Measurements from ENCODE around the gene TBC1D2B.

Gene TBC1D2B

DNA sequence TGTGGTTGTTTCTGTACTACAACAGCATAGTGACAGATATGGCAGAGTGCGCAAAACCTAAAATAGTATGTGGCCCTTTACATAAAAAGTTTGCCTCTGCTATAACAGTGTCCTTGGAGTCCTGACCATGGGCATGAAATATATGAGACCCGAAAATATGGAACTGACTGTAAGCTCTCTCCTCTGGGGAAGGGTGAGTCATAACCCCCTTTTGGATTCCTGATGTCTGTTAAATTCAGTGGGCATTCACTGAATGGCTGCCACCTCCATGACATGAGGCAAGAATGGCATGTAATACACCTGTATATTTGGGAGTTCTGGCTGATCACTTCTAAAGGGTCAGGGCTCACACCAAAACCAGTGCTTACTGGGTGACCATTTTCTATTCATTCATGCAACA, 6.1 kb downstream of the TBC1D2B start:
- DNase-seq, result no peak

DNA sequence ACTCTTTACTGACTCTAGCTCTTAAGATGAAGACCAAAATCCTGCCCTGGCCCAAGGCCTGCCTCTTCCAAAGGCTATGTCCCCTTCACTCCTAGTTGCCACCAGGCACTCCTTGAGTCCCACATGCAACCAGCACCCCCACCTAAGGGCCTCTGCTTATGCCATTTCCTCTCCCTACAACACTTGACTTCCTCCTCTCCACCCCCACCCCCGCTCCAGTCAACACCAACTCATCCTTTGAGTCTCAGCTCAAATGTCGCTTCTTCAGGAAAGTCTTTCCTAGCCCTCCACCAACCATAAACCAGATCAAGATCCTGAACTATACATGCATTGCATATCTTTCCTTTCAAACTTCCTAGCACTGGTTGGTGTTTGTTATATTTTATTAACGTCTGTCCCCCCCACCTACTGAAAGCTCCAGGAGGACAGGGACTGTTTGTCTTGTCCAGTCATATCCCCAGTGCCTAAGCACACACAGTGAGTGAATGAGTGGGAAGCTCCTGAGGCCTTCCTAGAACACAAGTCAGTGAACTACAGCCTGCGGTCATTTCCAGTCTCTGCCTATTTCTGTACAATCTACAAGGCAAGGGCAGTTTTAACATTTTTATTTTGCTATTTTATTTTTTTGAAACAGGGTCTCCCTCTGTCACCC, 7.3 kb downstream of the TBC1D2B start:
- no peak for DNase-seq

DNA sequence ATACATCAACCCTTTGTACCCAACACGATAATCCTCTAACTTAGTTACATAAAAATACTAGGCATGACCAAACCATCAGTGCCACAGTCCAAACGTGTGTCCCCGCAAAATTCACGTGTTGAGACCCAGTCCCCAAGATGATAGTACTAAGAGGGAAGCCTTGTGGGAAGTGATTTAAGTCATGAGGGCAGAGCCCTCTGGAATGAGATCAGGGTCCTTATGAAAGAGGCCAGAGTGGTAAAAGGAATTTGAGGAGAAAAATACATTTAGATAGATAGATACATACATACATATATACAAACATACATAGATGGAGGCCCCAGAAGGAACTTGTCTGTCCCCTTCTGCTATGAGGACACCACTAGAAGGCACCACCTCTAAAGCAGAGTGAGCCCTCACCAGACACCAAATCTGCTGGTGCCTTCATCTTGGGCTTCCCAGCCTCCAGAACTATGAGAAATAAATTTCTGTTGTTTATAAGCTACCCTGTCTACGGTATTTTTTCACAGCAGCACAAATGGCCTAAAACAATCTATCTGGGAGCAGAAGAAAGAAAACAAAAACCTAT, 8.0 kb downstream of the TBC1D2B start:
- DNase-seq, result no peak

DNA sequence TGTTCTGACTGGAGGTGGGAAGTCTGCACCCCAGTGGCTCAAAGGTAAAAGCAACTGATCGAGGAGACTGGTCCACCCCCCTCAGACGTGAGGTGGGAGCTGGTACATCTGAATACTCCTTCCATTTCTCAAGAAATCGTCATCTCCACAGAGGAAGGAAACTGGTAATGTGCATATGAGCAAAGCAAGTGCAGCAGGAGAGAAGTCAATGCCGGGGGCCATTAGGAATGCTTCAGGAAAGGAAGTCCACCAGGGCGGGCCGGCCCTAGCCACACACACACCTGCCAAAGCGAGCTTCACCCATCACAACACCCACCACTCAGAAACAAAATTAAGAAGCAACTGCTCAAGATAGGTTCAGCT, 8.5 kb downstream of the TBC1D2B start:
- DNase-seq, result no peak

DNA sequence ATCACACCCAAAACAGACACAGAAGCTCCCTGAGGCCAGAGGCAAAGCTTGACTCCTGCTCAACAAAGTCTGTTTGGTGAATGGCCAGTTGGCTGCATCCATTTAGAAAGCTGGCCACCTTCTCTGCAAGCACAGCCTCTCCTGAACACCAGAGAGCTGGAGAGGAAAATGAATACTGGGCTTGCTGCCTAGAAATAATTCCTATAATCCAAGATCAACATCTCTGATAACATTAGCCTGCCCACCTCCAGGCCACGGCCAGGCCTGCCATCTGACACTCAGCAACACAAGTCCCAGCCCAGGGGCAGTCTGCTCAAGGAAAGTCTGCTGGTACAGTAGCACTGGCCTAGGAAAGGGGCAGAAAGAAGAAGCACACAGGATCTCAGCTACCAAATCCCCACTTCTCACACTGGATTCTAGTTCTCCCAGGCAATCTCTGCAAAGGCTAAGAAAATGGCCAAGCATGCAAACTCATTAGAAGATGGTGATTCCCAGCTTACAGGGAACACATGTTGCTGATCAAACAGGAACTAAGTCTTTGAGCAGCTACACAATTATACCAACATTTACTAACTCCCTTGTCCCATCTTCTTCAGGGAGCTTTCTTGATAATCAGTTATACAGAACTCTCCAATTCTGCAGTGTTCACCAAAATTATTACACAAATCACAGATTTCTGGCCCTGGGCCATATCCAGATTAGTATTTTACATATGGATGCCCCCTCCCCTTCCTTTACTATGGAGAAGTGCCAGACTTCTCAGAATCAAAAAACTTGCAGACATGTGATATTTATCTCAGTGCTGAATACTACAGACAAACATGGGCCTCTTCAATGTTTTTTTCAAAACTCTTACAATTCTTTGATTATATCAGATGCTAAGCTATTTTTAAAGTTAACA, 9.9 kb downstream of the TBC1D2B start:
- DNase-seq, result peak; percentile 85

DNA sequence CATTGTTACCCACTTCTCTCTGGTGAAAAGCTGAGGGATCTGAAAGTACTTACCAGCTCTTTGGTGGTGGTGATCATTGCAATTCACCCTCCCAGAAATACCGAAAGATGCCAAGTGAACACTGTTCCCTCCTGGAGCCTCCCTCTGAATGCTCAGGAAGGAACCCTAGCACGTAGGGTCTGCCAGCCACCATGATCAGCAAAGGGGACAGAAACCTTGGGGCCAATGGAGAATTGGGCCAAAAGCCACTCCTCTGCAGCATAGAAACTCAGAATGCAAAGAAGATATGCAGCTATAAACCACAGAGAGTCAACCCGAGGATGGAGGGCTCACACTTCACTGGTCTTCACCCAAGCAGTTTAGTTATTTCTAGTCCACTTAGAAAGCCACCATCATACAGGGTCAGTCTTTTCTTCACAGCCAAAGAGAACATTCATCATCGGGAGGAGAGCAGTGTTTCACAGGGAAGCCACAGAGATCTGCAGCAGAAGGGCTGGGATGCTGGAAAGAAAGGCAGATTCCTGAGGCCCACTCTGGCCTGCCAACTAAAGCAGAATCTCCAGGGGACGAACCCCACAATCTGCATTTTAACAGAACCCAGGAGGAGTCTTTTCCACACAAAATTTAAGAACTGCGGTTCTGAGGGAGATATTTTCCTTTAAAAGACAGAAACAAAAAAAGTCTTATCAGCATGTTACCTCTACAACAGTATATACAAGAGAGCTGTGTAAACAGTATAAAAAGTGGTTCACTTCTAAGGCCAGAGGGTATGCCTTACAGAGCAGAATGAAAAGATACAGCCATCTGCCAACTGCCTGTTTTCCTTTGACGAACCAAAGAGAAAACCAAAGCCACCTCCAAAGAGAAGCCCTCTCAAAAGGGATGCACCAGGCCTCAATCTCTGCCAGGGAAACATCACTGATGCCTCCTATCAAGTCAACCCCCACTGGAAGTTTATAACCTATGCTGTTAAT, 11.3 kb downstream of the TBC1D2B start:
- no peak for DNase-seq

DNA sequence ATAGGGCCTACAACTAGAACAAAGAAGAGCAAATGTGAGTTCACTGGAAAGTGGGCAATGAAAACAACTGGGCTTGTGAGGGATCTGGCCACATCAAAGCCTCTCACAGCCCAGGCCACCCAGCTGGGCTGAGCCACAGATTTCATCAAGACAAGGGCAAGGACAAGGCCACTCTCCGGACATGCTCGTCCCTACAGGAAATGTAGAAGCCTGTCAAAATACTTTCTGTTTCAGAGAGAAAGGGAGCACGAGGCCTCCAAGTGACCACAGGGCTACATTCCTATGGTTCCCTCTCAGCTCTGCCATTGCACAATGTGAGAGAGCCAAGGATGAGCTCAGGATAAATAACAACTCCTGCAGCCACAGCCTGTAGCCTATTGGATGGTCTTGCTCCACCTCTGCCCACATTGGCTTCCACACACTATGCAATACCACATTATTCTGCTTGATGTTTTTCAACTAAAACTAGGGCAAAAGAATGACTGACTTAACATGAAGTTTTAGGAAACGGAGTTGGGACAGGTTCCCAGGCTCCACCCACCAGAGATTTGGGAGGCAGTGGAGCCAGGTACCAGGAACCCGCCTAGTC, 12.1 kb downstream of the TBC1D2B start:
- no peak for DNase-seq

DNA sequence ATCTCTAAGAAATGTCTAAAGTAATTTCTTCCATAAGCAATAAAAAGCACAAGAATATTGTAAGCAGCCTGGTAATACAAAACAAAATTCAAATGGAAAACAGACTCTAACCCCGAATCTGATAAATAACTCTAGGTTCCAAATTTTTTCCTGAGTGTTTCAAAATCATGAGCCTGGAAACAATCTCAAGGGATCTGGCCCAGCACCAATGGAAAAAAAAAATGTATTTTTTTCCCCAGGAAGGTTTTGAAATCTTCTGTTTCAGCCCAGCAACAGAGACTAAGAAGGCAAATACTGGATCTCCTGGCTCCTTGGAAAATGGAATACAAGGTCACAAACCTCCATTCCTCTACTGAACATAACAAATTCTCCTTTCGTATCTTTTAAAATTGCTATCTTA, 13.0 kb downstream of the TBC1D2B start:
- DNase-seq, result no peak

DNA sequence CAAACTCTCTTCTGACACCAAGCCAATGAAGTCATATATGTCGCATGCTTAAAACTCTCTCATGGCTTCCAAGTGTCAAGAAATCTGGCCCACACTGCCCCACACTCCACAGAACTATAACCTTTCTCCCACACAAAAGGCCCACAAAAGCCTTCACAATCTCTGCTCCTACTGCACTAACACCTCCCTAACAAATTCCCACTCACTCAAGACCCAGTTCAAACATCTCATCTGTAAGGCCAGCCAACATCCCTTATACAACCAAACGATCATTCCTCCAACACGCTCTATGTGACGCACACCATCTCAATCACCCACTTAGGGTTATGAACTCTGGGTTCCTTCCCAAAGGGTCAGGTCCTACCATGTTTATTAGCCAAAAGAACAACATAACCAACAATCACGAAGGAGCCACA, 13.5 kb downstream of the TBC1D2B start:
- no peak for DNase-seq

DNA sequence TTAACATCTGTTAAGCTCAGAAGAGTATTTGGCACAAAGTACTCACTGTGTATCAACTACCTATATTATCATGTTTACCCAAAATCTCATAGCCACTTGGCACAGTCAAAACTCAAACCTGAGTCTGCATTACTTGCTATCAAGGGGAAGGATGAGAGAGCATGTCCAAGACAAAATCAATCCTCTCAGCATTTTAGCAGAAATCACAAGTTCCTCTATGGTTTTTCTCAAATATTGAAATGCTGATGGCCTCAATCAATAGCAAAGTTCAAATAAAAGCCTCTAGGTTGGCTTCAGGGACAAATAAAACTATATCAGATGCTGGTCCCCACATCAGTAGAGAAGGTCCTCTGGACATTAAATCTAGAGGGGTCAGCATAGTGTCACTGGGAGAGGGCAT, 14.3 kb downstream of the TBC1D2B start:
- no peak for DNase-seq

DNA sequence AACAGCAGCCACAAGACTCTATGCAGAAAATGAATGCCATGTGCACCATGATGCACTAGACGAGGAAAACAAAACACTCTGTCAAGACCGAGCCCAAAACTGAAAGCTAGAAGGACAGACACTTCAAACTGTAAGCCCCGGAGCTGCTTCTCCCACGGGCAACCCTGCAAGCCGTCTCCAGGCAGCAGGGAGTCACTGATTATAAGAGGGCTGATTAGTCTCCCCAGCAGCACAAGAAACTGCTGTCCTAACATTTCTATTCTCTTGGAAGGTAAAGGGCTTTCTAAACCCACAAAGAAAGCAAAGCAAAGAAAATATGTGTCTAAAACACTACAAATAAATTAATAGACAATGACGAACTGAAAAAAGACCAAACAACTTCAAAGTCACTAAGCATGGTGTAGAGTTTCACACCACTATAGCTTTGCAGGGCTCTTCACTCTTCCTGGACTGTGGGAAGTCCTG, 15.5 kb downstream of the TBC1D2B start:
- peak; percentile 51 for DNase-seq

DNA sequence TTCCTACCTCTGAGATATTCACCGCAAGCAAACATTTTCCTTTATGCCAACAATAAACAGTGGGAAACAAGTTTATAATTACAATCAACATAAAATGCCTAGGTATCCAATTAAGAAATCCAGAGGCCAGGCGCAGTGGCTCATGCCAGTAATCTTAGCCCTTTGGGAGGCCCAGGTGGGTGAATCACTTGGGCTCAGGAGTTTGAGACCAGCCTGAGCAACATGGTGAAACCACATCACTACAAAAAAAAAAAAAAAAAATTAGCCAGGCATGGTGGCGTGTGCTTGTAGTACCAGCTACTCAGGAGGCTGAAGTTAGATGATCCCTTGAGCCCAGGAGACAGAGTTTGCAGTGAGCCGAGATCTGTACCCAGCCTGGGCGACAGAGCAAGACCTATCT, 17.3 kb downstream of the TBC1D2B start:
- no peak for DNase-seq

DNA sequence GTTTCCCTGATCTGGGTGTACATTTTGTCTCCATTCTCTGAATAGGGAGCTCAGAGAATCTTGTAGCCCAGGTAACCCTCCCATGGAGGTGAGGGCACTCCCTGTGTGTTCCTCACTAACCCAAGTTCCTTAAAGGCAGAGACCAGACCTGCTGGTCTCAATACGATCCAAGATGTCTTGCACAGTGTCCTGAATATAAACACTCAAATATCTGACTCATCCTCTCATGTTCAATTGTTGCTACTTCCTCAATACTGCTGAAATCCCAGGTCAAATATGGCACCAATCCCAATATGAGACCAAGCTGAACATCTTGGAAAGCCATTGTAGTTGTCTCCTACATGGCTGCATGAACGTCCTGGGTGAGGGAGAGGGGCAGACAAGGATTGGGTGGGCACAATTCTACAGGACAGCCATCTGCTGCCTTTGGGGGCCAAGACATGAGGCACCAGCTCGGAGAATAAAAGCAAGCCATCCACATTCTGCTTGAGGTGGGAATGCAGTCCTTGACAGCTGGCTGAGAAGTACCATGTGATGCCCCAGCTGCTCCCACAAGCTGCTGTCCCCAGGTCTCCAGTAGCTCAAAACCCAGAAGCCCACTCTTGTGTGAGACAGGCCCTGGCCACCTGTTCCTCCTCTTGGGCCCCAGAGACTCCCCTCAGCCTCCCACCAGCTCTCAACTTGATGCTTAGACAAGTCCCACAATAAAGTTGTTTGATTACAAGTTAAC, 18.2 kb downstream of the TBC1D2B start:
- peak; percentile 89 for DNase-seq

DNA sequence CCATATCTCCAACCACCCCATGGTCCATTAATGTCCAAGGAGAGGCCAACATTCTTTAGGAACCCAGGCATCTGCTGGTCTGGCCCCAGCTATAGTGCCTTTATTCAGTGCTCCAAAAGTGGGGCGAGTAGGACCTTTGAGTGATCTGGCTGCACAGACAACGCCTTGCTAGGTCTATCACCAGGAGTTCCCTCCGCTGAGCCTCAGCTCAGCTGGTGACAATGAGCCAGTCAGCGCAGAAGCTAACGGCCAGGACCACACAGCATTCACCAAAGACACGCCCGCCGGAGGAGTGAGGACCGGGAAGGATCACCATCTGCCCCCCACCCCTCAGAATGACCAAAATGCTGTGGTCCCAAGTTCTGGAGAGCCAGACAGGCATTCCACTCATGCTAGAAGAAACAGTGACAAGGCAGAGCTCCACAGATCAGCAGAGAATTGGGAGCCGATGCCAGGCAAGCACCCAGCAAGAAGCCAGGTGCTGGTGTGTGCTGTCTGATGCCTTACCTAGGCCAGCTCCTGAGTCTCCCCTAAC, 19.0 kb downstream of the TBC1D2B start:
- no peak for DNase-seq

DNA sequence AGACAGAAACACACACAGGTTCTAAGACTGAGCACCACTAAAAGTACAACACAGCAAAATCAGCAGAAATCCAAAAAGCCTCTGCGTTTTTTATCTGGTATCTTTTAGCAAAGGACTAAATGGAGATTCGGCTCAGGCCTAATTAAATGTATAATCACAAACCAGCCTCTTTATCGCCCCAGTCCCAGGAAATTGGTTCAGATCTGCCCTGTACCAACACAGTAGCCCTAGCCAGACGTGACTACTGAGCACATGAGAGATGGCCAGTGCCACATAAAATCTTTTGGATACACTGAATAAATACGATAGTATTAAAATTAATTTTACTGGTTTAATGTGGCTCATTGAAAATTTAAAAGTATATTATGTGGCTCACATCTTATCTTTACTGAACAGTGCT, 19.7 kb downstream of the TBC1D2B start:
- DNase-seq, result no peak

DNA sequence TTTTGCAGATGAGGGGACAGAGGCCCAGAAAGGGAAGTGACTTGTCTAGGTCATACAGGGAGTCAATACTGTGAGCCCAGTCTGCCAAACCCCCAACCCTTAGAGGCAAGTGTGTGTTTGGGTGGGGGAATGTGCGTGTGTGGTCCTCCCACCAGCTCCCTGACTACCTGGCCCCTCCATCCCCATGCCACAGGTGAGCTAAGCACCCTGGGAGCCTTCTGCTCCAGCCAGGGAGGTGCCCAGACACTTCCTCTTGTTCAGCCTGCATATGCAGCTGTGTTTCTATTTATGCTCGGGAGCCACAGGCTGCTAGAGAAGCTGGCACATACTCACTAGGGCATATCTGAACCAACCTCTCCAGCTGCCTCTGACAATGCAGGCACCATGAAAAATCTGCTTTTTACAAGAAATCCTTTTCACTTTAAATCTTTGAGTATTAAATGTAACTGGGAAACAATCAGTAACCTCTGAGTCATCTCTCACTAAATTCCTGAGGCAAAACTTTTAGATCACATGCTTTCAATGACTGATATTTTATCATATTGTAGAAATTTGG, 20.7 kb downstream of the TBC1D2B start:
- DNase-seq, result no peak

DNA sequence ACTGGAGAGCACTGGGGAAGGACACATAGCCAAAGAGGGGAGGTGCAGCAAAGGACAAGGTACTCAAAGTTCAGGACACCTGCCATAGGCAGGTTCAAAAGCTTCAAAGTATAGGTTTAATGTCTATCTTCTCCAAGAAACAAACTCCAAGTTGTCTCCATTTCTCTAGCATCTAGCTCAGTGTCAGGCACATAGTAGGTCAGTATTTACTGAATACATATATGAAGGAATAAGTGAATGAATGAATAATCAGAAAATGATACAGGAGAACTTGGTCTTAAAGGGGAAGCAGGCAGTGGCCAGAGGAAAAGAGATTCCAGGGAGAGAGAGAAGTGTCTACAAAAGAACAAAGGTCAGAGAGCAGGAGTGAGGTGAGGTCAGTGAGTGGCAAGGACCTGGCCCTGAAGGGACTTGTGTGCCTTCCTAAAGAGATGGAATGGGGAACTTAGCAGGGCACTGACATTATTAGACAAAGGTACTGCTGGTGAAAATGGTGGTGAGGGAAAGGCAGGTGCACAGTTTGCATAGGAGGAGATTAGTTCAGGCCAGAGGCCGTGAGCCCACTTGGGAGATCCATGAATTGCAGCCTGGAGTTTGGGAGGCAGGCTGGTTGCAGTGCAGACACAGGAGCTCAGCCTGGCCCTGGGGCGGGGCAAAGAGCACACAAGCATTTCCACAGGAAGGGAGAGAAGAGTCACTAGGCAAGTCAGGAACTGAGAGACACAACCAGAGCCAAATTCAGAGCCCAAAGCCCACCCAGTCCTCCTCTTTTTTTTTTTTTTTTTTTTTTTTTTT, 21.4 kb downstream of the TBC1D2B start:
- no peak for DNase-seq

DNA sequence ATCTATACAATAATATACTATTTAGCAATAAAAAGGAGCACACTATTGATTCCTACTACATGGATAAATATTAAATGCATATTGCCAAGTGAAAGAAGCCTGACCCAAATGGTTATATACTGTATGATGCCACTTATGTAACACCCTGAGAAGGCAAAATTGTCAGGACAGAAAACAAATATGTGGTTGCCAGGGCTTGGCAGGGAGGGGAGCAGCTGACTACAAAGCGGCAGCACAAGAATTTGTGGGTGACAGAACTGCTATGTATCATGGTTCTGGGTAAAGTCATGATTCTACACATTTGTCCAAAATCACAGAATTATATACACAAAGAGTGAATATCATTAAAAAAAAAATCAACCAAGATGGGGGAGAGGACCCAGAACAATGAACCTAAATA, 22.5 kb downstream of the TBC1D2B start:
- DNase-seq, result no peak

DNA sequence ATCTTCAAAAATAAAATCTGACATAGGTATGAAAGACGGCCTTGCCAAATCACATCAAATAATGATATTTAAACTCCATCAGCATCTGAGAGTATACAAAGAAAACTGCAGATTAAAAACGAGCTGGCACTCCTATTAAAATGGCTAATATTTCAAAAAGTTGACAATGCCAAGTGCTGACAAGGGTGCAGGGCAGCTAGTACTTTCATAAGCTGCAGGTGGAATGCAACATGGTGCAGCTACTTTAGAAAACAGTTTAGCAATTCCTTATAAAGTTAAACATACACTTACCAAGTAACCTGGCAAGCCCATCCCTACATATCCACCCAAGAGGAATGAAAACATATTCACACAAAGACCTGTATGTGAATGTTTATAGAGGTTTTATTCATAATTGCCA, 23.0 kb downstream of the TBC1D2B start:
- DNase-seq, result no peak

DNA sequence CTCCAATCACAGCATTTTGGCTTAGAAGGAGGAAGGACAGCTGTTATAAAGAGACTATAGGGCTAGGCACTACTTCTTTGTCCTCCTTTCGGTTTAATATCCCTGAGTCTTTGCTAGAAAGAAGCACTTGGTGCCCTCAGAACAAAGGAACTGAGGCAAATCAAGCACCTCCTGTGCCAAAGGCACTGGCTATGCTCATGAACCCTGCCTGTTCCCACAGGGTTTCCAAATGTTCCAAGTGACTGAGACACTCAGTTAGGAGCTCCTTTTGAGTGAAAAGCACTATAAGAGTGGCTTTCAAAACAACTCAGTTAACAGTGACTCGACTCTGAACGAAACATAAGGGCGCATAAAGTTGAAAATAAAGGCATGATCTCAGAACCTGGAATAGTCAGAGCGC, 25.0 kb downstream of the TBC1D2B start:
- no peak for DNase-seq

All from NCI-H82 (cell line).